ENCODE data around the gene CPHXL2.

- TF ChIP-seq CTCF (IDR thresholded peaks at IDR 0.05) (no peak), EZH2 (IDR thresholded peaks at IDR 0.05; ENCODE audit: borderline replicate concordance, insufficient read depth, low read depth, low read length, poor library complexity, severe bottlenecking) (no peak)
Measured at GRCh38 chr16:75629132-75629531, 47.7 kb downstream of the CPHXL2 start.

Measured in B cell (primary cell).